Measurements from ENCODE around the gene GABBR2.

- TF ChIP-seq EZH2 (IDR thresholded peaks at IDR 0.05; ENCODE audit: borderline replicate concordance, low read length): no peak
- TF ChIP-seq CTCF (conservative IDR thresholded peaks at IDR 0.05 in 1 of 2, IDR thresholded peaks at IDR 0.05 in 1 of 2; ENCODE audit: extremely low read depth in 1 of 2, insufficient read depth in 1 of 2, low read depth in 1 of 2, low read length in 2 of 2): no peak
Measured at GRCh38 chr9:98702340-98702739, 6.4 kb downstream of the GABBR2 start.

Measured in mammary epithelial cell (primary cell).